HCT116 (cell line): Measurements from ENCODE around the gene ARNT2. TPM values are rescaled to one million over a fixed set of nuclear protein-coding genes. Genes with fewer than 3 reads are reported as not detected.

Experiments used
- ATAC-seq: fragments of 200-7000 bp; cut with Tn5 transposase; 2 replicates; pipeline ENCODE4 v1.9.1; 2020; ENCODE audit warnings: mild to moderate bottlenecking, moderate library complexity
- BruUV-seq: library from RNA; stranded (reverse); fragments of 400-500 nt; replicated peaks from 2 replicates; lab custom pipeline; 2021; lab: Mats Ljungman, UMichigan
- CTCF ChIA-PET: fragments of 300-600 bp; sonication (Branson Sonifier 250); formaldehyde crosslinking; loops from one replicate; lab custom pipeline; 2021; ENCODE audit warnings: antibody characterized with exemption; lab: Charles Lee
- POLR2A ChIA-PET: fragments of 300-600, 350-600 bp; sonication (Branson Sonifier 250); formaldehyde crosslinking; loops from one replicate; lab custom pipeline; 2021; ENCODE audit warnings: antibody characterized with exemption; lab: Charles Lee
- RAD21 ChIA-PET, 2 experiments: fragments of 300-600 bp; sonication (Branson Sonifier 250); formaldehyde crosslinking; loops; one replicate each; lab custom pipeline; 2023; ENCODE audit warnings: low total read pairs in 2 of 2; ENCODE audit not compliant: uncharacterized antibody in 2 of 2, unreplicated experiment in 2 of 2, low non-redundant PET in 1 of 2; lab: Charles Lee
- DNase-seq: peaks from one replicate; pipeline ENCODE4 v3.0.0-alpha.2; 2010; ENCODE audit warnings: low read depth, low spot score
- H2AFZ ChIP-seq: fragments of 200-600 bp; shearing (Covaris generic), sonication (generic); 2 replicates; pipeline ENCODE4 v1.6.1; 2017; ENCODE audit warnings: low read depth, mixed run types, mixed read lengths, antibody characterized with exemption, low read length; ENCODE audit not compliant: poor library complexity, severe bottlenecking
- H3K27ac ChIP-seq: 2 replicates; pipeline ENCODE4 v1.5.1; 2012; ENCODE audit warnings: low read depth, low read length
- H3K27me3 ChIP-seq: fragments of 200-600 bp; sonication (generic); 2 replicates; pipeline ENCODE4 v1.6.1; 2016; ENCODE audit warnings: mixed run types, low read length, mixed read lengths; ENCODE audit not compliant: insufficient read depth
- H3K36me3 ChIP-seq, 2 experiments: fragments of 200-500 bp in 1 of 2; fragments of 200-600 bp in 1 of 2; sonication (Bioruptor generic) in 1 of 2; sonication (generic) in 1 of 2; 2 replicates each; pipeline versions ENCODE4 v1.5.1 to v1.6.1; 2014 to 2016; ENCODE audit warnings: low read length in 2 of 2, inconsistent platforms in 1 of 2, mixed read lengths in 1 of 2, mixed run types in 1 of 2; ENCODE audit not compliant: insufficient read depth in 2 of 2, control insufficient read depth in 1 of 2
- H3K4me1 ChIP-seq, 2 experiments: fragments of 200-600 bp in 1 of 2; sonication (generic) in 1 of 2; 2 replicates each; pipeline versions ENCODE4 v1.5.1 to v1.6.1; 2012 to 2017; ENCODE audit warnings: low read length in 2 of 2, inconsistent platforms in 1 of 2, mild to moderate bottlenecking in 1 of 2, mixed read lengths in 1 of 2, mixed run types in 1 of 2, moderate library complexity in 1 of 2; ENCODE audit not compliant: insufficient read depth in 2 of 2, control insufficient read depth in 1 of 2
- H3K4me2 ChIP-seq: fragments of 200-600 bp; sonication (generic); 2 replicates; pipeline ENCODE4 v1.6.1; 2017; ENCODE audit warnings: mixed run types, low read length, mixed read lengths
- H3K4me3 ChIP-seq, 2 experiments: fragments of 200-600 bp in 1 of 2; sonication (generic) in 1 of 2; replicated peaks in 1 of 2; 2 replicates each; pipeline ENCODE4 v1.5.1; 2011 to 2016; ENCODE audit warnings: low read length in 2 of 2, control low read depth in 1 of 2, low read depth in 1 of 2, mild to moderate bottlenecking in 1 of 2, mixed read lengths in 1 of 2, mixed run types in 1 of 2
- H3K79me2 ChIP-seq: fragments of 200-600 bp; sonication (generic); 2 replicates; pipeline ENCODE4 v1.6.1; 2017; ENCODE audit warnings: mild to moderate bottlenecking, mixed run types, low read length, moderate library complexity, mixed read lengths; ENCODE audit not compliant: insufficient read depth
- H3K9ac ChIP-seq: fragments of 200-600 bp; sonication (generic); 2 replicates; pipeline ENCODE4 v1.6.1; 2016; ENCODE audit warnings: low read length, mixed read lengths
- H3K9me2 ChIP-seq: fragments of 200-600 bp; sonication (generic), shearing (Covaris generic); 2 replicates; pipeline ENCODE4 v1.6.1; 2017; ENCODE audit warnings: mixed run types, mild to moderate bottlenecking, moderate library complexity; ENCODE audit not compliant: insufficient read depth
- H3K9me3 ChIP-seq, 2 experiments: fragments of 200-500 bp in 1 of 2; fragments of 200-600 bp in 1 of 2; sonication (Bioruptor generic) in 1 of 2; sonication (generic) in 1 of 2; 2 replicates each; pipeline ENCODE4 v1.6.1; 2014 to 2017; ENCODE audit warnings: low read length in 2 of 2, mixed read lengths in 2 of 2, inconsistent platforms in 1 of 2, low read depth in 1 of 2, mild to moderate bottlenecking in 1 of 2, mixed run types in 1 of 2, moderate library complexity in 1 of 2; ENCODE audit not compliant: control insufficient read depth in 1 of 2, insufficient read depth in 1 of 2
- H4K20me1 ChIP-seq: fragments of 200-600 bp; sonication (generic), shearing (Covaris generic); 2 replicates; pipeline ENCODE4 v1.6.1; 2017; ENCODE audit warnings: mixed run types, mild to moderate bottlenecking, moderate library complexity; ENCODE audit not compliant: insufficient read depth
- CEBPB ChIP-seq: IDR thresholded peaks from 2 replicates; pipeline ENCODE4 v1.6.1; 2012; ENCODE audit warnings: low read depth
- EGR1 ChIP-seq: IDR thresholded peaks from 2 replicates; pipeline ENCODE4 v1.6.1; 2012; ENCODE audit warnings: low read depth
- ELF1 ChIP-seq: IDR thresholded peaks from 2 replicates; pipeline ENCODE4 v1.6.1; 2012; ENCODE audit warnings: low read depth, borderline replicate concordance
- EZH2phosphoT487 ChIP-seq: fragments of 200-600 bp; IDR thresholded peaks from 2 replicates; pipeline ENCODE4 v1.6.1; 2018; ENCODE audit warnings: antibody characterized with exemption, borderline replicate concordance
- FOSL1 ChIP-seq: IDR thresholded peaks from 2 replicates; pipeline ENCODE4 v1.6.1; 2012; ENCODE audit warnings: low read depth
- JUND ChIP-seq: IDR thresholded peaks from 2 replicates; pipeline ENCODE4 v1.6.1; 2012
- RAD21 ChIP-seq: IDR thresholded peaks from 2 replicates; pipeline ENCODE4 v1.6.1; 2012; ENCODE audit warnings: low read depth, mild to moderate bottlenecking
- SIN3A ChIP-seq: IDR thresholded peaks from 2 replicates; pipeline ENCODE4 v1.6.1; 2012; ENCODE audit warnings: low read depth
- SP1 ChIP-seq: IDR thresholded peaks from 2 replicates; pipeline ENCODE4 v1.6.1; 2012; ENCODE audit warnings: low read depth
- TCF7L2 ChIP-seq: IDR thresholded peaks from 2 replicates; pipeline ENCODE4 v1.7.0; 2011; ENCODE audit warnings: borderline replicate concordance, inconsistent platforms; ENCODE audit not compliant: insufficient read depth, insufficient read length; ENCODE audit errors: extremely low read depth
- ZFX ChIP-seq: fragments of 450-650 bp; IDR thresholded peaks from 2 replicates; pipeline ENCODE4 v1.6.1; 2017
- intact Hi-C: fragments of 100-400 bp; cut with micrococcal nuclease; formaldehyde crosslinking; loops from 2 replicates; pipeline ENCODE4 v1.10.0; 2022
- total RNA-seq: library from RNA; stranded (reverse); gene quantifications from one replicate; pipeline ENCODE4 v1.2.1, GENCODE V29; 2021; ENCODE audit not compliant: unreplicated experiment
- TF ChIP-seq, protein P1 (sequence below): IDR thresholded peaks from 2 replicates; pipeline ENCODE4 v1.6.1; 2012
- TF ChIP-seq, protein P2 (sequence below): IDR thresholded peaks from 2 replicates; pipeline ENCODE4 v1.6.1; 2011; ENCODE audit warnings: mild to moderate bottlenecking, low read length, moderate library complexity; ENCODE audit not compliant: insufficient replicate concordance; ENCODE audit errors: extremely low read depth

ARNT2 gene
- total RNA-seq, 1 experiment from 2014 or later = 3.0 TPM

DNA sequence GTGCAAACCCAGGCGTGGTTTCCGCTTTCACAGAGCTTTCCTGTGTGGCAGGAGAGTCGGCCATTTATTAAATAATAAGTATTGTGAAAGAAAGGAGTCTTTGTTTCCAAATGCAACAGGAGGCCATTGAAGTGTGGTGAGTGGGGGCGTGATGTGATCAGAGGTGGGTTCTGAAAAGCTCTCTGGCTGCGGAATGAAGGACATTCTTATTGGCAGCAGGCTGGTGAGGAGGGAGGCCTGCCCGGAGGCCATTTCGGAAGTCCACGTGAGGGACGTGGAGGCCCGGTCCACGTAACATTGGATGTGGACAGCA, 11.1 kb downstream of the ARNT2 start:
- ChIA-PET POLR2A (no interaction called here), RAD21 (no interaction called here), CTCF (no interaction called here)
- H3K79me2 ChIP-seq = no peaks in the 10 kb centered on the region
- no peak overlapping the region for H3K27ac ChIP-seq
- H3K9ac ChIP-seq = no peak overlapping the region
- no peak for ATAC-seq
- TF ChIP-seq ZFX (no peak), SP1 (no peak), RAD21 (no peak), CEBPB (no peak), TCF7L2 (no peak), EZH2phosphoT487 (no peak), FOSL1 (no peak), EGR1 (no peak), SIN3A (no peak), ELF1 (no peak), JUND (no peak)
- TF ChIP-seq, protein P1, sequence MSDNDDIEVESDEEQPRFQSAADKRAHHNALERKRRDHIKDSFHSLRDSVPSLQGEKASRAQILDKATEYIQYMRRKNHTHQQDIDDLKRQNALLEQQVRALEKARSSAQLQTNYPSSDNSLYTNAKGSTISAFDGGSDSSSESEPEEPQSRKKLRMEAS = no peak
- TF ChIP-seq, protein P2, sequence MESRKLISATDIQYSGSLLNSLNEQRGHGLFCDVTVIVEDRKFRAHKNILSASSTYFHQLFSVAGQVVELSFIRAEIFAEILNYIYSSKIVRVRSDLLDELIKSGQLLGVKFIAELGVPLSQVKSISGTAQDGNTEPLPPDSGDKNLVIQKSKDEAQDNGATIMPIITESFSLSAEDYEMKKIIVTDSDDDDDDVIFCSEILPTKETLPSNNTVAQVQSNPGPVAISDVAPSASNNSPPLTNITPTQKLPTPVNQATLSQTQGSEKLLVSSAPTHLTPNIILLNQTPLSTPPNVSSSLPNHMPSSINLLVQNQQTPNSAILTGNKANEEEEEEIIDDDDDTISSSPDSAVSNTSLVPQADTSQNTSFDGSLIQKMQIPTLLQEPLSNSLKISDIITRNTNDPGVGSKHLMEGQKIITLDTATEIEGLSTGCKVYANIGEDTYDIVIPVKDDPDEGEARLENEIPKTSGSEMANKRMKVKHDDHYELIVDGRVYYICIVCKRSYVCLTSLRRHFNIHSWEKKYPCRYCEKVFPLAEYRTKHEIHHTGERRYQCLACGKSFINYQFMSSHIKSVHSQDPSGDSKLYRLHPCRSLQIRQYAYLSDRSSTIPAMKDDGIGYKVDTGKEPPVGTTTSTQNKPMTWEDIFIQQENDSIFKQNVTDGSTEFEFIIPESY = no peak
- H3K4me1 ChIP-seq = no peaks in the 10 kb centered on the region
- no peaks in the 10 kb centered on the region for H3K27me3 ChIP-seq
- no peaks in the 10 kb centered on the region for H3K9me3 ChIP-seq
- no peaks in the 10 kb centered on the region for H3K9me2 ChIP-seq
- H3K4me2 ChIP-seq = no peak overlapping the region
- H2AFZ ChIP-seq = no peak overlapping the region
- no peaks in the 10 kb centered on the region for H4K20me1 ChIP-seq
- DNase-seq = no peak
- no peaks in the 10 kb centered on the region for H3K36me3 ChIP-seq
- BruUV-seq = no TSS peak
- H3K4me3 ChIP-seq = no peak overlapping the region
- intact Hi-C loops = no loop called here
